HEK293T (cell line): ENCODE data around the gene GANC.

Source experiments
- ARNT ChIP-seq: fragments of 450-650 bp; IDR thresholded peaks from 2 replicates; pipeline ENCODE4 v1.6.1; 2017; ENCODE audit warnings: mild to moderate bottlenecking
- BHLHE40 ChIP-seq: fragments of 450-650 bp; IDR thresholded peaks from 2 replicates; pipeline ENCODE4 v1.6.1; 2016; ENCODE audit warnings: mild to moderate bottlenecking, moderate library complexity, borderline replicate concordance
- CTBP1 ChIP-seq: fragments of 450-650 bp; IDR thresholded peaks from 2 replicates; pipeline ENCODE4 v1.6.1; 2016; ENCODE audit warnings: borderline replicate concordance
- ELF4 ChIP-seq: fragments of 450-650 bp; IDR thresholded peaks from 2 replicates; pipeline ENCODE4 v1.6.1; 2017; ENCODE audit warnings: antibody characterized with exemption
- FOXA1 ChIP-seq: fragments of 450-650 bp; IDR thresholded peaks from 2 replicates; pipeline ENCODE4 v1.6.1; 2016; ENCODE audit warnings: mild to moderate bottlenecking
- FOXK2 ChIP-seq: fragments of 450-650 bp; IDR thresholded peaks from 2 replicates; pipeline ENCODE4 v1.6.1; 2016; ENCODE audit warnings: mild to moderate bottlenecking
- FOXM1 ChIP-seq: fragments of 450-650 bp; IDR thresholded peaks from 2 replicates; pipeline ENCODE4 v1.6.1; 2017; ENCODE audit warnings: mild to moderate bottlenecking, borderline replicate concordance
- SP1 ChIP-seq: fragments of 450-650 bp; IDR thresholded peaks from 2 replicates; pipeline ENCODE4 v1.6.1; 2017
- SUZ12 ChIP-seq: fragments of 450-650 bp; IDR thresholded peaks from 2 replicates; pipeline ENCODE4 v1.6.1; 2016; ENCODE audit warnings: mild to moderate bottlenecking
- TARDBP ChIP-seq: fragments of 450-650 bp; IDR thresholded peaks from 2 replicates; pipeline ENCODE4 v1.6.1; 2016
- ZNF384 ChIP-seq: fragments of 450-650 bp; IDR thresholded peaks from 2 replicates; pipeline ENCODE4 v1.6.1; 2016

DNA sequence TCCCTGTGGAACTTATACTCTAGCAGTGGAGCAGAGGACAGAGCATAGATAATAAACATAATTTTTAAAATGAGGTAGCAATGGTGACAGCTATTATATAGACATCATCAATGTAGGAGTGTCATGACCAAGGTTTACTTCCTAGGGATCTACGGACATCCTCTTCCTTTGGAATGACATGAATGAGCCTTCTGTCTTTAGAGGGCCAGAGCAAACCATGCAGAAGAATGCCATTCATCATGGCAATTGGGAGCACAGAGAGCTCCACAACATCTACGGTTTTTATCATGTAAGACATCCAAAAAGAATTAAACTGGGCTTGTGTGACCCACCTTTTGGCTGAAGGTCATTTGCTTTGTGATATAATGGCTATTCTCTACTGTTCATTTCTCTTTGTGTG, 56.2 kb downstream of the GANC start:
- TF ChIP-seq CTBP1 (no peak), FOXA1 (no peak), FOXK2 (no peak), SP1 (no peak), SUZ12 (no peak), ARNT (no peak), TARDBP (no peak), BHLHE40 (no peak), ZNF384 (no peak), FOXM1 (no peak), ELF4 (no peak)
